DOHH2 (cell line): ENCODE results near the gene GRIN2C.

Source experiments
- H3F3A ChIP-seq: fragments of 200-600 bp; sonication (generic), shearing (Covaris generic); 2 replicates; pipeline ENCODE4 v1.6.0; 2016; ENCODE audit warnings: antibody characterized with exemption, mild to moderate bottlenecking; ENCODE audit not compliant: control insufficient read depth, insufficient read depth
- H3K27ac ChIP-seq: fragments of 200-600 bp; sonication (generic); 2 replicates; pipeline ENCODE4 v1.5.1; 2014; ENCODE audit warnings: low read depth, mild to moderate bottlenecking, low read length, moderate library complexity
- H3K27me3 ChIP-seq: fragments of 200-600 bp; sonication (generic); 2 replicates; pipeline ENCODE4 v1.6.1; 2014; ENCODE audit warnings: mild to moderate bottlenecking, low read length, mixed read lengths; ENCODE audit not compliant: control insufficient read depth
- H3K36me3 ChIP-seq: fragments of 200-600 bp; sonication (generic); 2 replicates; pipeline ENCODE4 v1.6.1; 2014; ENCODE audit warnings: mild to moderate bottlenecking, low read length, moderate library complexity, mixed read lengths; ENCODE audit not compliant: control insufficient read depth
- H3K4me1 ChIP-seq: fragments of 200-600 bp; sonication (generic); 2 replicates; pipeline ENCODE4 v1.6.1; 2014; ENCODE audit warnings: mild to moderate bottlenecking, low read length, mixed read lengths; ENCODE audit not compliant: control insufficient read depth
- H3K4me2 ChIP-seq: fragments of 200-600 bp; sonication (generic); 2 replicates; pipeline ENCODE4 v1.6.0; 2014; ENCODE audit warnings: mild to moderate bottlenecking, low read length, moderate library complexity
- H3K4me3 ChIP-seq: fragments of 200-600 bp; sonication (generic); 2 replicates; pipeline ENCODE4 v1.5.1; 2014; ENCODE audit warnings: mild to moderate bottlenecking, low read length, mixed read lengths
- H3K79me2 ChIP-seq: fragments of 200-600 bp; sonication (generic); 2 replicates; pipeline ENCODE4 v1.6.1; 2014; ENCODE audit warnings: mild to moderate bottlenecking, low read length, mixed read lengths; ENCODE audit not compliant: control insufficient read depth
- H3K9me2 ChIP-seq: fragments of 200-600 bp; sonication (generic); replicated peaks from 2 replicates; pipeline ENCODE4 v1.6.1; 2014; ENCODE audit warnings: mild to moderate bottlenecking, low read length, mixed read lengths; ENCODE audit not compliant: control insufficient read depth
- H3K9me3 ChIP-seq: fragments of 200-600 bp; sonication (generic); 2 replicates; pipeline ENCODE4 v1.6.1; 2014; ENCODE audit warnings: antibody characterized with exemption, low read length, mixed read lengths; ENCODE audit not compliant: control insufficient read depth, insufficient read depth
- H4K20me1 ChIP-seq: fragments of 200-600 bp; sonication (generic); 2 replicates; pipeline ENCODE4 v1.6.0; 2014; ENCODE audit warnings: low read depth, mild to moderate bottlenecking, antibody characterized with exemption, low read length, moderate library complexity; ENCODE audit not compliant: control insufficient read depth, insufficient read depth
- EZH2phosphoT487 ChIP-seq: fragments of 200-600 bp; sonication (generic); IDR thresholded peaks from 2 replicates; pipeline ENCODE4 v1.6.1; 2017; ENCODE audit warnings: borderline replicate concordance, mild to moderate bottlenecking, antibody characterized with exemption, low read length, moderate library complexity, mixed read lengths
- TF ChIP-seq, protein P1 (sequence below): fragments of 200-600 bp; sonication (generic); IDR thresholded peaks from one replicate; pipeline ENCODE4 v1.5.1; 2014; ENCODE audit warnings: antibody characterized with exemption, mild to moderate bottlenecking, low read depth, low read length; ENCODE audit not compliant: poor library complexity, severe bottlenecking

GRIN2C gene

DNA sequence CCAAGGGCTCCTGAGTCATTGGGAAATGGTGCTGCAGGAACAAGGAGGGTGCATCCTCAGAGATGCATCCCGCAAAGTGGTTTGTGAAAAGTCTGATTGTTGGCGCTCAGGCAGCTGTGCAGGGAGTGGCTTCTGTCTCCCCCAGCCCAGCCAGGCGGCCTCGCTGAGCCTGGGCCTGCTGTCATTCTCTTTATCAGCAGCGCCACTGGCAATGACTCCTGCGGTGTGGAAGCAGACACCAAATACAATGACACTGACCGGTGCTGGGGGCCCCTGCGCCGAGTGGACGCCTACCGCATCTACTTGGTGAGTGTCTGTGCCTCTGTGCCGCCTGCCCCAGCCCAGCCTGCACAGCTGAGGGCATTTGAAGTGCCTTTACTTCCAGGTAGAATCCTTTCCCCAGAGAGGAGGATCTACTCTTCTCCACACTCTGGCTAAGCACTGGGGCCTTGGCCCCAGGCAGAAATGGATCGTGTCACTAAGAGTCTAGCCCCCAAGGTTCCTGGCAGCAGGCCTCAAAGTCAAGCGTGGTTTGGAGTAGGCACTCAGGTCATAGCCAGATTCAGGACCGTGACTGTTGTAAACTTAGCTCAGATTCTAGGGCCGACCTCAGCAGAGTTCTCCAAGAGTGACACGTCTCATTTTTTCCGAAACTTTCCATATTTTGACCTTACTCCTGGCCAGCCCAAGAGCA lies 64.2 kb downstream of the GRIN2C start:
- Histone ChIP-seq H3F3A (no peaks in the 10 kb centered on the region), H3K27ac (no peak overlapping the region), H3K4me1 (peaks cover 4% of the 10 kb centered on the region), H3K27me3 (no peaks in the 10 kb centered on the region), H3K4me3 (no peak overlapping the region), H3K9me3 (no peaks in the 10 kb centered on the region), H3K36me3 (no peaks in the 10 kb centered on the region), H3K79me2 (no peaks in the 10 kb centered on the region), H3K9me2 (no peaks in the 10 kb centered on the region), H4K20me1 (no peaks in the 10 kb centered on the region), H3K4me2 (no peak overlapping the region)
- TF ChIP-seq, protein P1, sequence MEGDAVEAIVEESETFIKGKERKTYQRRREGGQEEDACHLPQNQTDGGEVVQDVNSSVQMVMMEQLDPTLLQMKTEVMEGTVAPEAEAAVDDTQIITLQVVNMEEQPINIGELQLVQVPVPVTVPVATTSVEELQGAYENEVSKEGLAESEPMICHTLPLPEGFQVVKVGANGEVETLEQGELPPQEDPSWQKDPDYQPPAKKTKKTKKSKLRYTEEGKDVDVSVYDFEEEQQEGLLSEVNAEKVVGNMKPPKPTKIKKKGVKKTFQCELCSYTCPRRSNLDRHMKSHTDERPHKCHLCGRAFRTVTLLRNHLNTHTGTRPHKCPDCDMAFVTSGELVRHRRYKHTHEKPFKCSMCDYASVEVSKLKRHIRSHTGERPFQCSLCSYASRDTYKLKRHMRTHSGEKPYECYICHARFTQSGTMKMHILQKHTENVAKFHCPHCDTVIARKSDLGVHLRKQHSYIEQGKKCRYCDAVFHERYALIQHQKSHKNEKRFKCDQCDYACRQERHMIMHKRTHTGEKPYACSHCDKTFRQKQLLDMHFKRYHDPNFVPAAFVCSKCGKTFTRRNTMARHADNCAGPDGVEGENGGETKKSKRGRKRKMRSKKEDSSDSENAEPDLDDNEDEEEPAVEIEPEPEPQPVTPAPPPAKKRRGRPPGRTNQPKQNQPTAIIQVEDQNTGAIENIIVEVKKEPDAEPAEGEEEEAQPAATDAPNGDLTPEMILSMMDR, result no peak
- no peak for TF ChIP-seq EZH2phosphoT487

DNA sequence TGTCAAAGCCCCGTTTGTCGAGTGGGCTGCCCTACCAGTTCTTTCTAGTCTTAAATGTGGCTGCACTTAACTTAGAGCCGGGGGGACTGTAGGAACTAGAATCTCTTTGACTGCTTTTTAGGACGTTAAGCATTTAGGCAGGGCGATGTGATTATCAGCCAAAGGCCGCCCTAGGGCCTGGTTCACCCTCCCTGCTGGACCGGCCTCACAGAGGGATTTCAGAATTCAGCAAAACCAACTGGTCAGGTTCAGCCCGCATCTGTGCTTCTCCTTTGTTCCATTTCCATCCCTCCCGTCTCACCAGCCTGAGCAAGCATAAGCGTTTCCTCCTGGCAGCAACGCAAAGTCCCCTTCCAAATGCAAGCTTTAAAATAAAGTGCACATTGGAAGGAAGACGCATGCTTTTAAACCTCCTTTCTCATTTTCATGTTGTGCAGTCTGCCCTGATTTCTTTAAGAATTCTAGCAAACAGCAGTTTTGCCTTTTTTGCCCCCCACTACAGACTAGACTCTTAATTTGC lies 67.0 kb downstream of the GRIN2C start:
- H3K36me3 ChIP-seq, result no peaks in the 10 kb centered on the region
- H4K20me1 ChIP-seq, result no peaks in the 10 kb centered on the region

More for the DNA sequence above, 67.0 kb downstream of the GRIN2C start:
- Histone ChIP-seq H3F3A (no peaks in the 10 kb centered on the region), H3K4me1 (peaks cover 4% of the 10 kb centered on the region), H3K27me3 (no peaks in the 10 kb centered on the region), H3K9me2 (no peaks in the 10 kb centered on the region), H3K4me3 (no peak overlapping the region), H3K27ac (no peak overlapping the region), H3K4me2 (no peak overlapping the region), H3K79me2 (no peaks in the 10 kb centered on the region), H3K9me3 (no peaks in the 10 kb centered on the region)
- no peak for TF ChIP-seq EZH2phosphoT487
- TF ChIP-seq, protein P1, result no peak
